Immature natural killer cell (primary cell): ENCODE data around the gene MRPL46. TPM values are rescaled to one million over a fixed set of nuclear protein-coding genes. Genes with fewer than 3 reads are reported as not detected.
"Not testable (repeated sequence)": the region's sequence is repeated elsewhere in the genome, so short reads cannot be mapped to it uniquely, and the experiment has no call there.

Source experiments
- DNase-seq, 3 donors: peaks; one replicate each; pipeline ENCODE4 v3.0.0; 2022; ENCODE audit warnings: mixed read lengths in 1 of 3
- H3K27ac Mint-ChIP-seq, 6 donors: one replicate each; pipeline ENCODE4 v1.8.0; 2020; ENCODE audit warnings: mixed read lengths in 6 of 6, mild to moderate bottlenecking in 5 of 6, inconsistent platforms in 4 of 6, moderate library complexity in 3 of 6
- H3K27me3 Mint-ChIP-seq, 3 donors: one replicate each; pipeline ENCODE4 v1.8.0; 2020 to 2021; ENCODE audit warnings: low read depth in 3 of 3, mild to moderate bottlenecking in 3 of 3, mixed read lengths in 3 of 3, moderate library complexity in 3 of 3, inconsistent platforms in 1 of 3
- H3K36me3 Mint-ChIP-seq, 3 donors: one replicate each; pipeline ENCODE4 v1.8.0; 2020; ENCODE audit warnings: mixed read lengths in 3 of 3, inconsistent platforms in 2 of 3, mild to moderate bottlenecking in 2 of 3
- H3K4me1 Mint-ChIP-seq, 2 donors: one replicate each; pipeline ENCODE4 v1.8.0; 2020; ENCODE audit warnings: inconsistent platforms in 2 of 2, mild to moderate bottlenecking in 2 of 2, mixed read lengths in 2 of 2, moderate library complexity in 1 of 2
- H3K4me3 Mint-ChIP-seq, 5 donors: one replicate each; pipeline ENCODE4 v1.8.0; 2020; ENCODE audit warnings: mild to moderate bottlenecking in 5 of 5, mixed read lengths in 5 of 5, inconsistent platforms in 3 of 5, moderate library complexity in 3 of 5
- H3K9me3 Mint-ChIP-seq, 6 donors: one replicate each; pipeline ENCODE4 v1.8.0; 2020; ENCODE audit warnings: mild to moderate bottlenecking in 6 of 6, mixed read lengths in 6 of 6, inconsistent platforms in 4 of 6, moderate library complexity in 3 of 6
- polyA plus RNA-seq, 3 donors: library from polyadenylated mRNA; unstranded; fragments of 300-500 nt; fragmentation: Illumina TruSeq; gene quantifications; one replicate each; pipeline ENCODE4 v1.2.3, GENCODE V29; 2021

Gene MRPL46
- polyA plus RNA-seq, 3 donors from 2014 or later = 37.8 to 45.8 (median 45.7) TPM

DNA sequence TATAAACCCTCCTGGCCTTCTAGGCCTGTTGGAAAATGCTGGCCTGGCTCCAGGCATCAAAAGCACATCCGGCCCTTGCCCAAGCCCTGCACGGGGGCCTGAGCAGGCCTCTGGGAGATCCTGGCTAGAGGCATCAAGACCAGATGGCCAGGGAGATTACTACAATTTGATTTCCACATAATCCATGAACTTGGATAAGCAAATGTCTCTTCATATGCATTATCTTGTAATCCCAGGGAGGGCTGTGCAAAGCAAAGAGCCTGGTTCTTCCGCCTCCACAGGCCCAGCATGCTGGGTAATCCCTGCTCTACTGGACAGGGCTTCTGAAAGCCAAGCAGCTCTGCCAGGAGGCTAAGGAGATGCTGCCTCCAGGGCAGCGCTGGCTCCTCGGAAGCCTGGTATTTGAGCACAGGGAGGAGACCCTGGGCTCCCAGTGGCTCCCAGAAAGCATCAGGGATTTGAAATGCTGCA is 18.2 kb downstream of the MRPL46 start:
- peaks cover 0 to 5% of the 10 kb centered on the region in 2 donors for H3K4me1 Mint-ChIP-seq
- peaks cover 4 to 6% (median 5%) of the 10 kb centered on the region in 3 donors for H3K27me3 Mint-ChIP-seq
- no peak overlapping the region for H3K27ac Mint-ChIP-seq
- H3K36me3 Mint-ChIP-seq = peaks cover 0 to under 1% (median 0%) of the 10 kb centered on the region in 3 donors
- DNase-seq = no peak
- no peak overlapping the region for H3K4me3 Mint-ChIP-seq
- H3K9me3 Mint-ChIP-seq = peaks cover 0 to 2% (median 0%) of the 10 kb centered on the region in 6 donors

DNA sequence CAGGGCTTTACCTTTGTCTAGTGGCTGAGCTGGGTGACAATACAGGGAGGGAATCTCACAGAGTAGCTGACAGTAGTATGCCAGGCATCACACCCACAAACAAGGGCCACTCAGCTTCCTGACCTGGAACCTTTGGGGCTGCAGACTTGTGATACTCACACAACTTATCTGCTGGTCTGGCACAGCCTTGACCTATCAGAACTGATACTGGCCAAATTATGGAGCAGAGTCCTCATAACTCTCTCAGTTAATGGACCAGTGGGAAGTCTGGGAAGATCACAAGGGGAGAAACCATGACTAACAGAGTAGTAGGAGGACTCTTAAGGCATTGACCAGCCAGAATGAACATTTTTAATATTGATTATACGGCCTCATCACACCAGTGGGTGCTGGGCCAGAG is 19.4 kb downstream of the MRPL46 start:
- H3K27me3 Mint-ChIP-seq = peaks cover 4 to 7% (median 6%) of the 10 kb centered on the region in 3 donors
- no peak overlapping the region for H3K27ac Mint-ChIP-seq
- no peak overlapping the region for H3K4me3 Mint-ChIP-seq
- H3K4me1 Mint-ChIP-seq = peaks cover 0 to 5% of the 10 kb centered on the region in 2 donors
- H3K36me3 Mint-ChIP-seq = peaks cover 0 to 8% (median 0%) of the 10 kb centered on the region in 3 donors
- peaks cover 0 to 12% (median 3%) of the 10 kb centered on the region in 6 donors for H3K9me3 Mint-ChIP-seq
- DNase-seq = no peak

DNA sequence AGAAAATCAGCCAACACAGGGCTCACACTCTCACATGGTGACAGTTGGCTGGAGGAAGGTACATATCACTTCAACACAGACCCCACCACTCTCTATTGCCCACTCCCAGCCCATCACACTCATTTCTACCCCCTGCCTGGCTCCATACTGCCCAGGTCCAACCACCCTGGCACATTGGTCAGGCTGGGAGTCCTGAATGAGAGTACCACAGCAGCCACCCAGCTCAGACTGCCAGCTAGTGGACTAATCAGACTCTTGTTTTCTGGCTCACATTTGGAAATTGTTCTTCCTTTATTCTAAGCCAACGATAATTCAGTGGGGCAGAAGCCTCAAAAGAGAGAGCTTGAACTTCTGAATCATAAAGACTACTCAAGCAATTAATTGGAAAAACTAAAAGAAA is 20.0 kb downstream of the MRPL46 start:
- no peak overlapping the region for H3K27ac Mint-ChIP-seq
- H3K9me3 Mint-ChIP-seq = peaks cover 0 to 12% (median 3%) of the 10 kb centered on the region in 6 donors
- no peak overlapping the region for H3K4me3 Mint-ChIP-seq
- H3K4me1 Mint-ChIP-seq = peaks cover 0 to 5% of the 10 kb centered on the region in 2 donors
- peaks cover 0 to 8% (median 0%) of the 10 kb centered on the region in 3 donors for H3K36me3 Mint-ChIP-seq
- DNase-seq = no peak
- H3K27me3 Mint-ChIP-seq = peaks cover 4 to 10% (median 6%) of the 10 kb centered on the region in 3 donors

DNA sequence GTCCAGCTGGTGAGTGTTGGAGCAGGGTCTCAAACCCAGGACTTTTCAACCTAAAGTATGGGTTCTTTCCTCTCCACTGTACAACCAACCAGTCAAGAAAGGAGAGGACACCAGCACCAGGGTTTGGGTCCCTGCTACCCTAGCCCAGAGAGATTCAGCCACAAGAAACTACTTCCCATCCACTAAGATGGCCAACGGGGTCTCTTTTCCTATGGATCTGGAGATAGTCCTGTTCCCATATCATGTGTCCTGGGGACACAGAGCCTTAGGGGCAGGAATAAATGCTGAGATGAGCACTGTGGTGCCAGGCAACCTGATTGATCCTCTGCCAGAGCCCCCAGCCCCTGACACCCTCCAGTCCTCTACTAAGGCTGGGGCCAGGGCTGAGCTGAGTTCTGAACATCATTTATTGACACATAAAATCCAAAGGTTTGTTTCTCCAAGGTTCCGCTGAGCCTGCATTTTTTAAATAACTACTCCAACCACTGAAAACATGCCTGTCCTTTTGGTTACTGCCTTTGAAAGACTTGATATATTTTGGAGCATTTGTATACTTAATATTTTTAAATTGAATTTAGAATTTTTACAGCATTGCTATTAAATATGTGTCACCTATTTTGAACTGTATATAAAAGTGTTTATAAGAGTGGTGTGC is 26.0 kb downstream of the MRPL46 start:
- Mint-ChIP-seq H3K9me3 (peaks cover 0 to 12% (median 3%) of the 10 kb centered on the region in 6 donors), H3K36me3 (peaks cover 0 to 8% (median 0%) of the 10 kb centered on the region in 3 donors), H3K27ac (no peak overlapping the region), H3K27me3 (peaks cover 8 to 22% (median 9%) of the 10 kb centered on the region in 3 donors), H3K4me1 (no peaks in the 10 kb centered on the region), H3K4me3 (no peak overlapping the region)
- no peak for DNase-seq

DNA sequence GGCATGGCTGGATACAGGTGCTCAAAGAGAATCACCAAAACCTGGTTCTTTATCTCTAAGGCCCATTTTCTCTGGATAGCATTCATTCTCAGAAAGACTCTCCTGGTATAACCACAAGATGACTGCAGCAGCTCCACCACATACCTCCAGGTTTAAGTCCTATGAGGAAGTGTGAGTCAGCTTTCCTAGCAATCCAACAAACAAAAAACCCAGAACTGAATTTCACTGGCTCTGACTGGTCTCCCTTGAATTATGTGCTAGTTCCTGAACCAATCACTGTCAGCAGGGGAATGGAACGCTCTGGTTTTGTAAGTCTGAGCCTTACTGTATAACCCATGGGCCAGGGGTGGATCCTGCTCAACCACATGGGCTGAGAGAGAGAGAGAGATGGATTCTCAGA is 27.2 kb downstream of the MRPL46 start:
- peaks cover 0 to 12% (median 3%) of the 10 kb centered on the region in 6 donors for H3K9me3 Mint-ChIP-seq
- no peak overlapping the region for H3K4me3 Mint-ChIP-seq
- DNase-seq = no peak
- no peak overlapping the region for H3K27ac Mint-ChIP-seq
- H3K36me3 Mint-ChIP-seq = peaks cover 0 to 8% (median 0%) of the 10 kb centered on the region in 3 donors
- no peaks in the 10 kb centered on the region for H3K4me1 Mint-ChIP-seq
- H3K27me3 Mint-ChIP-seq = peaks cover 9 to 28% (median 9%) of the 10 kb centered on the region in 3 donors

DNA sequence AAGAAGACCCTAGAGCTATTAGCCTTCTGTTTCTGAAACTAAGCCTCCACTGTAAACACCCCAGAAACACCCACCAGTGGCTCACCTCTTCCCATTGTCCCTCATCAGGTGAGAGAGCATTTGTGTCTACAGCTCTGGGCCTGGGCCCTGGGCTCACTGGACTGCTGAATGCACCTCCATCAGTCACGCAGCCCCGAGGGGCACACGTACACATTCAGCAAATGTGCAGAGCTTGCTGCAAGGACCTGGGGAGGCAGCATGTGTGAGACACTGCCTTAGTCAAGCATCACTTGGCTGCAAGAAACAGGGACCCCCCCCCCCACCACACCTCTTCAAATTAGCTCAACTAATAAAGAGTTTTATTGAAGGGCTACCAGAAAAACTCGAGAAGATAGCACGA is 29.0 kb downstream of the MRPL46 start:
- DNase-seq = no peak
- Mint-ChIP-seq H3K4me3 (no peak overlapping the region), H3K36me3 (no peaks in the 10 kb centered on the region), H3K27ac (no peak overlapping the region), H3K9me3 (peaks cover 0 to 3% (median 0%) of the 10 kb centered on the region in 6 donors), H3K4me1 (no peaks in the 10 kb centered on the region), H3K27me3 (peaks cover 9 to 24% (median 9%) of the 10 kb centered on the region in 3 donors)

DNA sequence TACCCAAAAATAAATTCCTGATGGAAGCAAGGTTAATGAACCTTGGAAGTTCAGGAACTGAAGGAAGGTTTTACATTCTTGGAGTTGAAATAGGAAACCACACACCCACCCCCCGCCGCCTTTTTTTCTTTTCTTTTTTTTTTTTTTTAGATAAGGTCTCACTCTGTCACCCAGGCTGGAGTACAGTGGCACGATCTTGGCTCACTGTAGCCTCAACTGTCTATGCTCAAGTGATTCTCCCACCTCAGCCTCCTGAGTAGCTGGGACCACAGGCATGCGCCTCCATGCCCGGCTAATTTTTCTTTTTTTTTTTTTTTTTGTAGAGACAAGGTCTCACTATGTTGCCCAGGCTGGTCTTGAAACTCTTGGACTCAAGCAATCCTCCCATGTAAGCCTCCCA is 33.1 kb downstream of the MRPL46 start:
- not testable (repeated sequence) for H3K4me1 Mint-ChIP-seq, H3K4me3 Mint-ChIP-seq, H3K36me3 Mint-ChIP-seq, H3K9me3 Mint-ChIP-seq, DNase-seq, H3K27ac Mint-ChIP-seq
- peaks cover 6 to 15% (median 8%) of the 10 kb centered on the region in 3 donors for H3K27me3 Mint-ChIP-seq

DNA sequence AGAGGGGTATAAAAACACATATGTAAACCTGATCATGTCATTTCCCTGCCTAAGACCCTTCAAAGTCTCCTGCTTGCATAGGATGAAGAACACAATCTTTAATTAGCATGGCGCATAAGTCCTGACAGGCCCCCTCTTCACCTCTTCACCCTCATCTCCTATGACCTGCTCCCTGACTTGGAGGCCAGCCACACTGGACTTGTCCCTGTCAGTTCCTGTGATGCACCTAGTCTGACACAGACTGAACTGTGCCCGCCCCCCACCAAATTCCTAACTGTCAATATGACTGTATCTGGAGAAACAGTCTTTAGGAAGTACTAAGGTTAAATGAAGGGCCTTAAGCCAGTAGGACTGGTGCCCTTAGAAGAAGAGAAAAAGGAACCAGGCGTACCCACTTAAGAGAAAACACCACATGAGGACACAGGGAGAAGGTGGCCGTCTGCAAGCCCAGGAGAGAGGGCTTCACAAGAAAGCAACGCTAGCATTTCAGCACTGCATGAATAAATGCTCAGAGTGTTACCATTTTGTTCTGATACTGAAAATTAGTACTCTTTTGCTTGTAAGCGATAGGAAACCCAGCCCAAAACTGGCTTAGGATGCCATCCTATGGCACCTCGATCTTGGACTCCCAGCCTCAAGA is 34.0 kb downstream of the MRPL46 start:
- no peaks in the 10 kb centered on the region for H3K9me3 Mint-ChIP-seq
- no peak for DNase-seq
- H3K36me3 Mint-ChIP-seq = no peaks in the 10 kb centered on the region
- no peak overlapping the region for H3K4me3 Mint-ChIP-seq
- peaks cover 5 to 15% (median 6%) of the 10 kb centered on the region in 3 donors for H3K27me3 Mint-ChIP-seq
- H3K27ac Mint-ChIP-seq = no peak overlapping the region
- no peaks in the 10 kb centered on the region for H3K4me1 Mint-ChIP-seq

DNA sequence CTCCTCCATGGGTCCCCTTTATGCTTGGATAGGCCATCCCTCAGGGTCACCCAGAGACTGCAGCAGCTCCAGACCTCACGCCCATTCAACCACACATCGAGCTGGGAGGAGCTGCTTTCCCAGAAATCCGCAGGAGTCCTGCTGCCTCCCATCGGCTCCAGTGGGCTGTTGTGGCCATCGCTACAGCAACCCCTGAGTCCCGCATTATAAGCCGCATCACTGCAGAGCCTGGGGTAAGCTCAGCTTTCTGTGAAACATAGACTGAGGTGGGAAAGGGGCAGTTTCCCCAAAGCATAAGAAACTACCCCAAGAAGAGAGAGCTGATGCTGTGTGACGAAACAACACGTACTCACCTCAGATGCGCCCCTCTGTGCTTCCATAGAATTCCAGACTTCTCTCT is 35.7 kb downstream of the MRPL46 start:
- H3K4me3 Mint-ChIP-seq = no peak overlapping the region
- no peak overlapping the region for H3K27ac Mint-ChIP-seq
- H3K4me1 Mint-ChIP-seq = no peaks in the 10 kb centered on the region
- H3K9me3 Mint-ChIP-seq = no peaks in the 10 kb centered on the region
- H3K27me3 Mint-ChIP-seq = peaks cover 1 to 11% (median 2%) of the 10 kb centered on the region in 3 donors
- H3K36me3 Mint-ChIP-seq = no peaks in the 10 kb centered on the region
- DNase-seq = no peak

DNA sequence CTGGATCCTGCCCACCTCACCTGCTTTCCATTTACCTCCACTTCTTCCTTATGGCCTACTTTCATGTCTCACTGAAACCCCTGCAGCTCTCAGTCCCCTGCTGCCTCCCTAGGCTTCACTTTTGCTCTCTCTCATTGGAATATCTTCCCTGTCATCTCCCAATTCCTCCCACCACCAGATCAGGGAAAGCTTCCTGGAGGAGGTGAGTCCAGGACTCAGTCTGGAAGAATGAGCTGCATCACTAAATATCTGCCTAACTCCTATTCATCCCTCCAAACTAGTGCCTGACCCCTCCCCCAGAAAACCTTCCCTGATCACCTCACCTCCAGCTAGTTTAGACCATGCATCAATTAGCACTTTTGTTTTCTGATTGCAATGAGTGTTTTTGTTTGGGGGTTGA is 37.1 kb downstream of the MRPL46 start:
- H3K27me3 Mint-ChIP-seq = peaks cover 1 to 11% (median 2%) of the 10 kb centered on the region in 3 donors

DNA sequence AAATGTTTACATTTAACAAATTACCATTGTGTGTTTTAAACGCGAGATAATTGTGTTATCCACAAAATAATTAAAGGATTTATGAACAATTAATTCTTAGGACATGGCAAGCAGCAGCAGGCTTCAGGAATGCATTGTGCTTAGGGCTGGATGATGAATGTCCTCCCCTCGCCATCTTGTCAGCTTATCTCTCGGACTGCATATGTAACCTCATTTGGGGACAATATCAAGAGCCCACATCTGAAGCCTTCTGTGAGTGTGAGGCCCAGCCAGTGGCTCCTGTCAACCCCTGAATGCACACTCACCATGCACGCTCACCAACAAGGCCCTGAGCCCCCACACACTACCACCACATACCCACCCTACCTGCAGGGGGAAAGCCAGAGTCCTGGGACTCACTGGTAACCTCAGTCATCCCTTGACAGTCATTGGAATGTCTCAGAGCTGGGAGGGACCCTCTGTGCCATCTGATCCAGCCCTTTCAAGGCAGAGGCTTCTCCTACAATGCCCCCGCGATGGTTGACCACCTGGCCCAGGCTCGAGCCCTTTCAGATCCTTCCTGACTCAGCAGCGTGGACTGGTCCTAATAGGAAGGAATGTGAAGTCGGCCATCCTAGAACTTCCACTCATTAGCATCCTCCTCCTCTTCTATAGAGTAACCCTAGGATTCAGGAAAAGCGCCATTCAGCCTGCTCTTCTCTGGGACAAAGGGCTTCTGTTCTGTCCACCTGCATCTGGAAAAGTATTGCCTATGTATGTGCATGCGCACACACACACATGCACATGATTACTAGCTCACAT is 38.2 kb downstream of the MRPL46 start:
- no peak for DNase-seq
- no peaks in the 10 kb centered on the region for H3K4me1 Mint-ChIP-seq
- no peak overlapping the region for H3K4me3 Mint-ChIP-seq
- H3K36me3 Mint-ChIP-seq = no peaks in the 10 kb centered on the region
- H3K9me3 Mint-ChIP-seq = no peaks in the 10 kb centered on the region
- H3K27me3 Mint-ChIP-seq = peaks cover 0 to 11% (median 1%) of the 10 kb centered on the region in 3 donors
- H3K27ac Mint-ChIP-seq = no peak overlapping the region

More for the DNA sequence above, 37.1 kb downstream of the MRPL46 start:
- no peak for DNase-seq
- no peaks in the 10 kb centered on the region for H3K9me3 Mint-ChIP-seq
- H3K27ac Mint-ChIP-seq = no peak overlapping the region
- H3K4me1 Mint-ChIP-seq = no peaks in the 10 kb centered on the region
- H3K4me3 Mint-ChIP-seq = no peak overlapping the region
- H3K36me3 Mint-ChIP-seq = no peaks in the 10 kb centered on the region

DNA sequence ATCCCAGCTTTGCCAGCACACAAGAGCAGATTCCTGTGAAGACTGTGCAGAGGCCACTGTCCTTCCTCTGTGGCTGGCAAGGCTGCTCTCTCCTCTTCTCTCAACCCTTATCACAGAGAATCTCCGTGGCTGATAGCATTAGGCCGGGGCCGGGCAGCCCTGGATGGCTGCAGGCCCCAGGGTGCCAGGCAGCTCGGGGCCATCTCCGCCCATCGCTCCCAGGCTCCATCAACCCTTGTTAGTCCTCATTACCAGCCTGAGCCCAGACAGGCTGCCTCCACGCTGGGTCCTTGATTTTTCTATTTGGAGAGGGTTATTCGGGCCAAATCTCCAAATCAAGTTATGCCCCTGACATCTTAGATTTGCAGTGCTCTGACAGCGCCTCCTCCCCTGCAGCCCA is 39.1 kb downstream of the MRPL46 start:
- no peaks in the 10 kb centered on the region for H3K9me3 Mint-ChIP-seq
- no peak for DNase-seq

DNA sequence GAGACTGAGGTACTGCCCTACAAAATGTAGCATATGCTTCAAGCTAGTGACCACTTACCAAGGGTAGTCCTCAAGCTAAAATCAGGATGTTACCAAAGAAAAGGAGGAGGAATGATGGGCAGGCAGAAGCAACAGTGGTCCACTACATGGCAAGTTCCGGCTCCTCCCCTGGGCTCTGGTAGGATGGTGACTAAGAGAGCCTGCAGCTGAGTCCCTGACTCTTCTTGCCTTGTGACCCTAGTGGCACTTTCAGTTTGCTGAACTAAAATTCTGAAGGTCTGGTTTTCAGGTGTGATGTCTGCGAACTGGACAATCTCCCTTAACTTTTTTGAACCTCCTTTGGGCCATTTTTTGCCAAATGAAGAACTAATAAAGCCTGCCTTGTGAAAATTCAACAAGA is 40.9 kb downstream of the MRPL46 start:
- H3K9me3 Mint-ChIP-seq = no peaks in the 10 kb centered on the region
- H3K27me3 Mint-ChIP-seq = peaks cover 1 to 16% (median 2%) of the 10 kb centered on the region in 3 donors
- no peak overlapping the region for H3K27ac Mint-ChIP-seq
- H3K4me1 Mint-ChIP-seq = no peaks in the 10 kb centered on the region
- H3K4me3 Mint-ChIP-seq = no peak overlapping the region
- DNase-seq = no peak
- H3K36me3 Mint-ChIP-seq = no peaks in the 10 kb centered on the region

More for the DNA sequence above, 39.1 kb downstream of the MRPL46 start:
- no peak overlapping the region for H3K27ac Mint-ChIP-seq
- no peak overlapping the region for H3K4me3 Mint-ChIP-seq
- H3K36me3 Mint-ChIP-seq = no peaks in the 10 kb centered on the region
- H3K4me1 Mint-ChIP-seq = no peaks in the 10 kb centered on the region
- H3K27me3 Mint-ChIP-seq = peaks cover under 1 to 11% (median 2%) of the 10 kb centered on the region in 3 donors

DNA sequence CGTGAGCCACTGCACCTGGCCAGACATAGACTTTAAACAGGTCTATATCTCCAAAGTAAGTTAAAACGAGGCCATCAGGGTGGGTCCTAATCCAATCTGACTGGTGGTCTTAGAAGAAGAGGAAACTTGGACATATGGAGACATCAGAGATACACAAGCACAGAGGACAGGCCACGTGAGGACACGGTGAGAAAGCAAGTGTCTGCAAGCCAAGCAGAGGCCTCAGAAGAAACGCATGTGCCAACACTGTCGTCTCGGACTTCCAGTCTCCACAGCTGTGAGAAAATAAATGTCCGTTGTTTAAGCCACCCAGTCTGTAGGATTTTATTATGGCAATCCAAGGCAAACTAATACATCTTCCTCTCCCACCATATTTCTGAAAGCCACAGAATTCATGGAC is 43.9 kb downstream of the MRPL46 start:
- no peak for DNase-seq
- H3K27me3 Mint-ChIP-seq = peaks cover 4 to 15% (median 5%) of the 10 kb centered on the region in 3 donors
- H3K36me3 Mint-ChIP-seq = no peaks in the 10 kb centered on the region
- H3K27ac Mint-ChIP-seq = no peak overlapping the region
- H3K9me3 Mint-ChIP-seq = no peaks in the 10 kb centered on the region
- H3K4me3 Mint-ChIP-seq = no peak overlapping the region
- H3K4me1 Mint-ChIP-seq = no peaks in the 10 kb centered on the region
